GM18867 (cell line): Measurements from ENCODE around the gene SCRN2.

ENCODE experiments used
- ATAC-seq: cut with Tn5 transposase; IDR thresholded peaks from one replicate; pipeline ENCODE4 v1.9.1; 2021; ENCODE audit warnings: mild to moderate bottlenecking, moderate library complexity; ENCODE audit not compliant: unreplicated experiment

SCRN2 gene

GRCh38 chr17:47808036-47808829 lies 32.8 kb downstream of the SCRN2 start:
- ATAC-seq = no peak

GRCh38 chr17:47807421-47807820 lies 33.7 kb downstream of the SCRN2 start:
- no peak for ATAC-seq

GRCh38 chr17:47806913-47807255 lies 34.2 kb downstream of the SCRN2 start:
- ATAC-seq = no peak

GRCh38 chr17:47806026-47806912 lies 34.8 kb downstream of the SCRN2 start:
- ATAC-seq = no peak

- ATAC-seq = no peak
Measured at GRCh38 chr17:47804461-47804860, 36.6 kb downstream of the SCRN2 start.

GRCh38 chr17:47803751-47804150 lies 37.3 kb downstream of the SCRN2 start:
- no peak for ATAC-seq

GRCh38 chr17:47803201-47803600 lies 37.9 kb downstream of the SCRN2 start:
- ATAC-seq = no peak

GRCh38 chr17:47802341-47803022 lies 38.6 kb downstream of the SCRN2 start:
- peak; percentile 49 for ATAC-seq

GRCh38 chr17:47801906-47802305 lies 39.2 kb downstream of the SCRN2 start:
- no peak for ATAC-seq

- no peak for ATAC-seq
Measured at GRCh38 chr17:47801176-47801765, 39.8 kb downstream of the SCRN2 start.

GRCh38 chr17:47800686-47801085 lies 40.4 kb downstream of the SCRN2 start:
- ATAC-seq = no peak

- no peak for ATAC-seq
Measured at GRCh38 chr17:47797797-47798196, 43.3 kb downstream of the SCRN2 start.

- no peak for ATAC-seq
Measured at GRCh38 chr17:47792979-47793378, 48.1 kb downstream of the SCRN2 start.

GRCh38 chr17:47792457-47792856 lies 48.6 kb downstream of the SCRN2 start:
- ATAC-seq = no peak

GRCh38 chr17:47791025-47791424 lies 50.0 kb downstream of the SCRN2 start:
- ATAC-seq = no peak

- no peak for ATAC-seq
Measured at GRCh38 chr17:47789611-47790561, 51.2 kb downstream of the SCRN2 start.
